Activated T-helper 17 cell treated with anti-CD3 and anti-CD28 coated beads, Interleukin-2, amount 50 U/mL, for 72 hours (primary cell): ENCODE data around the gene SSX2B. TPM values are rescaled to one million over a fixed set of nuclear protein-coding genes. Genes with fewer than 3 reads are reported as not detected.
"Not testable (repeated sequence)": the region's sequence is repeated elsewhere in the genome, so short reads cannot be mapped to it uniquely, and the experiment has no call there.

Experiments used
- ATAC-seq: fragments of 150-1000 bp; cut with Tn5 transposase; replicated peaks from 2 replicates; pipeline ENCODE4 v1.10.0; 2021; ENCODE audit warnings: mild to moderate bottlenecking, moderate library complexity
- H3K27ac Mint-ChIP-seq: one replicate; pipeline ENCODE4 v1.8.0; 2022; ENCODE audit warnings: mixed read lengths
- H3K27me3 Mint-ChIP-seq: one replicate; pipeline ENCODE4 v1.8.0; 2022; ENCODE audit warnings: mixed read lengths
- H3K36me3 Mint-ChIP-seq: one replicate; pipeline ENCODE4 v1.8.0; 2022; ENCODE audit warnings: low read depth, mild to moderate bottlenecking, mixed read lengths
- H3K4me1 Mint-ChIP-seq: one replicate; pipeline ENCODE4 v1.8.0; 2022; ENCODE audit warnings: mixed read lengths
- H3K4me3 Mint-ChIP-seq: one replicate; pipeline ENCODE4 v1.8.0; 2022; ENCODE audit warnings: mild to moderate bottlenecking, mixed read lengths
- H3K9me3 Mint-ChIP-seq: one replicate; pipeline ENCODE4 v1.8.0; 2022; ENCODE audit warnings: mixed read lengths
- total RNA-seq, 2 donors: library from RNA; stranded (reverse); gene quantifications; one replicate each; pipeline ENCODE4 v1.2.3, GENCODE V29; 2022

Gene SSX2B
- total RNA-seq = not detected

GRCh38 chrX:52750952-52751351 lies at the start of gene SSX2B:
TSS of gene SSX2B (plus strand) at chrX:52751252. CDS start at chrX:52752681, 1,429 bp downstream.
- not testable (repeated sequence) for ATAC-seq, H3K4me3 Mint-ChIP-seq, H3K27ac Mint-ChIP-seq, H3K36me3 Mint-ChIP-seq, H3K9me3 Mint-ChIP-seq, H3K27me3 Mint-ChIP-seq, H3K4me1 Mint-ChIP-seq

- not testable (repeated sequence) for H3K27me3 Mint-ChIP-seq, ATAC-seq, H3K4me3 Mint-ChIP-seq, H3K36me3 Mint-ChIP-seq, H3K4me1 Mint-ChIP-seq, H3K9me3 Mint-ChIP-seq, H3K27ac Mint-ChIP-seq
Measured at GRCh38 chrX:52707078-52707477, 44.0 kb upstream of the SSX2B start, which contains the start of gene SSX2. TSS of gene SSX2 (minus strand) at chrX:52707178. CDS start at chrX:52705749, 1,429 bp downstream.

- H3K4me3 Mint-ChIP-seq, ATAC-seq, H3K27ac Mint-ChIP-seq, H3K4me1 Mint-ChIP-seq, H3K27me3 Mint-ChIP-seq, H3K36me3 Mint-ChIP-seq, H3K9me3 Mint-ChIP-seq: not testable (repeated sequence)
Measured at GRCh38 chrX:52765983-52766382, 14.9 kb downstream of the SSX2B start.

- not testable (repeated sequence) for H3K4me1 Mint-ChIP-seq, H3K4me3 Mint-ChIP-seq, H3K9me3 Mint-ChIP-seq, H3K36me3 Mint-ChIP-seq, H3K27me3 Mint-ChIP-seq, ATAC-seq, H3K27ac Mint-ChIP-seq
Measured at GRCh38 chrX:52773504-52773903, 22.5 kb downstream of the SSX2B start.

- not testable (repeated sequence) for ATAC-seq, H3K4me1 Mint-ChIP-seq, H3K9me3 Mint-ChIP-seq, H3K36me3 Mint-ChIP-seq, H3K27me3 Mint-ChIP-seq, H3K4me3 Mint-ChIP-seq, H3K27ac Mint-ChIP-seq
Measured at GRCh38 chrX:52797327-52797726, 46.3 kb downstream of the SSX2B start, which contains the start of gene SPANXN5. TSS of gene SPANXN5 (minus strand) at chrX:52797427. CDS start at chrX:52797348, 79 bp downstream.

GRCh38 chrX:52804876-52805275 lies 53.8 kb downstream of the SSX2B start:
- H3K27me3 Mint-ChIP-seq, H3K27ac Mint-ChIP-seq, H3K4me3 Mint-ChIP-seq, H3K9me3 Mint-ChIP-seq, ATAC-seq, H3K4me1 Mint-ChIP-seq, H3K36me3 Mint-ChIP-seq: not testable (repeated sequence)

Other genes starting within 250 kb of the SSX2B start
- not detected for gene XAGE1B, start 234.2 kb upstream of the SSX2B start, total RNA-seq
- gene SSX7, start 96.4 kb upstream of the SSX2B start, total RNA-seq = not detected
- gene SSX2, start 44.1 kb upstream of the SSX2B start, total RNA-seq = not detected
- not detected for gene SPANXN5, start 46.2 kb downstream of the SSX2B start, total RNA-seq
- gene XAGE5, start 60.0 kb downstream of the SSX2B start, total RNA-seq = not detected
- not detected for gene XAGE3, start 116.8 kb downstream of the SSX2B start, total RNA-seq
- 10 to 100 TPM; 12.4 to 16.1 TPM for gene FAM156B, start 146.1 kb downstream of the SSX2B start, total RNA-seq
- 10 to 100 TPM; 36.1 to 39.3 TPM for gene FAM156A, start 207.3 kb downstream of the SSX2B start, total RNA-seq